Breast epithelium (tissue), 4 donors: ENCODE results near the gene JOSD2. TPM values are rescaled to one million over a fixed set of nuclear protein-coding genes. Genes with fewer than 3 reads are reported as not detected.

Experiments
- DNase-seq, 2 donors: peaks; one replicate each; pipeline ENCODE4 v3.0.0-alpha.2; 2019; ENCODE audit warnings: low spot score in 2 of 2
- H3K27ac ChIP-seq, 2 donors: fragments of 200-600 bp; sonication (generic) in 1 of 2; one replicate each; pipeline ENCODE4 v1.5.1; 2016 to 2019; ENCODE audit warnings: mild to moderate bottlenecking in 1 of 2
- H3K27me3 ChIP-seq, 2 donors: fragments of 200-600 bp; sonication (generic) in 1 of 2; one replicate each; pipeline versions ENCODE4 v1.5.1 to v1.6.0; 2017 to 2019; ENCODE audit warnings: control low read depth in 1 of 2, mild to moderate bottlenecking in 1 of 2
- H3K36me3 ChIP-seq: fragments of 200-600 bp; one replicate; pipeline ENCODE4 v1.5.1; 2019
- H3K4me1 ChIP-seq, 2 donors: fragments of 200-600 bp; sonication (generic); one replicate each; pipeline ENCODE4 v1.5.1; 2016 to 2019; ENCODE audit warnings: control low read depth in 1 of 2
- H3K4me3 ChIP-seq, 3 donors: fragments of 200-600 bp; sonication (generic); 1 replicate in 2 of 3; 2 replicates in 1 of 3; pipeline ENCODE4 v1.5.1; 2016 to 2019; ENCODE audit warnings: mild to moderate bottlenecking in 3 of 3, moderate library complexity in 2 of 3
- H3K9me3 ChIP-seq, 2 donors: fragments of 200-600 bp; sonication (generic) in 1 of 2; one replicate each; pipeline ENCODE4 v1.5.1; 2016 to 2019; ENCODE audit warnings: control low read depth in 1 of 2
- CTCF ChIP-seq, 3 donors: fragments of 450-650 bp; IDR thresholded peaks; one replicate each; pipeline ENCODE4 v1.5.1; 2016 to 2017; ENCODE audit warnings: antibody characterized with exemption in 3 of 3, mild to moderate bottlenecking in 3 of 3, moderate library complexity in 3 of 3
- POLR2A ChIP-seq: fragments of 450-650 bp; IDR thresholded peaks from one replicate; pipeline ENCODE4 v1.6.1; 2016; ENCODE audit warnings: antibody characterized with exemption, mild to moderate bottlenecking, moderate library complexity
- POLR2AphosphoS5 ChIP-seq, 3 donors: sonication (generic); formaldehyde crosslinking; IDR thresholded peaks; one replicate each; pipeline ENCODE4 v1.6.1; 2017; ENCODE audit warnings: antibody characterized with exemption in 3 of 3
- intact Hi-C: fragments of 100-400 bp; cut with DNase I; formaldehyde crosslinking; loops from one replicate; pipeline ENCODE4 v1.15.1; 2023; ENCODE audit warnings: low total_unique reads
- total RNA-seq, 3 donors: library from RNA; depleted of rRNA; stranded (reverse); fragments of >200 nt; gene quantifications; one replicate each; pipeline ENCODE4 v1.1.0, GENCODE V29; 2016

JOSD2 gene
- total RNA-seq, 3 donors from 2014 or later = 14.7 to 26.7 (median 20.3) TPM

DNA sequence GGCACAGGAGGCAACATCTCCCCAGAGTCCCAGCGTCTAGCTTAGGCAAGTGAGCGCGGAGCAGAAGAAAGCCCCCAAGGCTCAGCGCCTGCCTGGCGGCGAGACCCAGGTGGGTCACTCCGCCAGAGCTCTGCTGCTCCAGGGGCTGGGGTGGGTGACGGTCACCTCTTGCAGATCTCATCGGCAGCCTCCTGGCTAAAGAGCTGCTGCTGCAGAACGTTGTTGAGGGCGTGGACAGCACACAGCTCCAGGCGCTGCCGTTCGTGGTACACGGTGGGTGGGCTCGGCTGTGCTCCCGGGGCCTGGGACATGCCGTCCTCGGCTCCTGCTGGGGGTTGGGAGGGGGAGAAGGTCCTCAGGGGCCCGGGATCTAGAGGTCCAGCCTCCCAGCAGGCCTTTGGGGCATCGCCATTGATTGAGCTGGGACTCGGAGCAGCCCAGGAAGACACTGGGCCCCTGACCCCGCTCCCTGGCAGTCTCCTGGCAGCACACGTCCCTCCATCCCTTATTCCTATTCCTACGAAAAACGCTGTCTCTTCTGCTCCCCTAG lies 795 bp downstream of the JOSD2 start:
- DNase-seq = no peak
- TF ChIP-seq POLR2A (no peak), CTCF (IDR thresholded peaks at IDR 0.05) (no peak), POLR2AphosphoS5 (IDR thresholded peaks at IDR 0.05) (no peak)
- Histone ChIP-seq H3K4me3 (peak overlapping the region; percentile 76 to 92 (median 81)), H3K27me3 (peaks cover 0 to 14% of the 10 kb centered on the region in 2 donors), H3K4me1 (peaks cover 7% of the 10 kb centered on the region in 2 donors), H3K36me3 (no peaks in the 10 kb centered on the region), H3K27ac (peak overlapping the region; percentile 87 to 89), H3K9me3 (no peaks in the 10 kb centered on the region)
- intact Hi-C loops = no loop called here

DNA sequence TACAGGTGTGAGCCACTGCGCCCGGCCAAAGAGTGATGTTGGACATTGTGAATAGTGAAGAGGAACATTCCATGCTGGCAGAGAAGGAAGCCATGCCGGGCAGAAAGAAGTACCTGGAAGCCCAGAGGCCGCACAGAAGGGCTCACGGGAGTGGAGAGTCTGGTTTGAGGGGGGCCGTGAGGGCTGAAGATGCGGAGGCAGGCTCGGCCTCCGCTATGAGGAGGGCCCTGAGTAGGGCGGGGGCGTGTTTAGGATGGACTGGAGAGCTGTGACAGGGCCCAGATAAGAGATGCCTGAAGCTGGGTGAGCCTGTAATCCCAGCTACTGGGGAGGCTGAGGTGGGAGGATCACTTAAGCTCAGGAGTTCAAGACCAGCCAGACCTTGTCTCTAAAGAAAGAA lies 1.6 kb downstream of the JOSD2 start:
- Histone ChIP-seq H3K27me3 (peaks cover 0 to 6% of the 10 kb centered on the region in 2 donors), H3K36me3 (no peaks in the 10 kb centered on the region), H3K9me3 (no peaks in the 10 kb centered on the region), H3K4me3 (no peak overlapping the region), H3K27ac (no peak overlapping the region), H3K4me1 (peaks cover 7% of the 10 kb centered on the region in 2 donors)
- TF ChIP-seq POLR2AphosphoS5 (IDR thresholded peaks at IDR 0.05) (no peak), CTCF (IDR thresholded peaks at IDR 0.05) (no peak), POLR2A (no peak)
- intact Hi-C loops = no loop called here
- no peak for DNase-seq

DNA sequence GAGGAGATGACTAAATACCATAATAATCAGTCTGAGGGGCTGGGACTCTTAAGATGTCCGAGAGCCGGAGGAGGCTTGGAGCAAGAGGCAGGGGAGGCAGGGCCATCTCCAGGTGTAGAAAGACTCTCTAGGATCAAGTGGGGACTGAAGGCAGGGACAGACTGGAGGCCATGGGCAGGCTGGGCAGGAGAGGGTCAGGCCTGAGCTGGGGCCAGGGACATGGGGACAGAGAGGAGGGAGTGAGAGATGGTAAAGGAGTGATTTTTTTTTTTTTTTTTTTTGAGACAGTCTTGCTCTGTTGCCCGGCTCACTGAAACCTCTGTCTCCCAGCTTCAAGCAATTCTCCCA lies 2.2 kb downstream of the JOSD2 start:
- no peak overlapping the region for H3K27ac ChIP-seq
- H3K4me3 ChIP-seq = no peak overlapping the region
- no peaks in the 10 kb centered on the region for H3K9me3 ChIP-seq
- DNase-seq = no peak
- no peaks in the 10 kb centered on the region for H3K36me3 ChIP-seq
- H3K4me1 ChIP-seq = peaks cover 7% of the 10 kb centered on the region in 2 donors
- intact Hi-C loops = no loop called here
- H3K27me3 ChIP-seq = peaks cover 0 to under 1% of the 10 kb centered on the region in 2 donors
- TF ChIP-seq POLR2A (no peak), CTCF (IDR thresholded peaks at IDR 0.05) (no peak), POLR2AphosphoS5 (IDR thresholded peaks at IDR 0.05) (no peak)

GRCh38 chr19:50507376-50507775 lies 3.6 kb downstream of the JOSD2 start:
- Histone ChIP-seq H3K27me3 (no peaks in the 10 kb centered on the region), H3K9me3 (no peaks in the 10 kb centered on the region), H3K27ac (no peak overlapping the region), H3K4me1 (peaks cover 7% of the 10 kb centered on the region in 2 donors), H3K36me3 (no peaks in the 10 kb centered on the region), H3K4me3 (no peak overlapping the region)
- intact Hi-C loops = no loop called here
- TF ChIP-seq POLR2A (no peak), CTCF (IDR thresholded peaks at IDR 0.05) (no peak), POLR2AphosphoS5 (IDR thresholded peaks at IDR 0.05) (no peak)
- DNase-seq = no peak

- Histone ChIP-seq H3K4me1 (peaks cover 7% of the 10 kb centered on the region in 2 donors), H3K36me3 (no peaks in the 10 kb centered on the region), H3K4me3 (no peak overlapping the region), H3K27me3 (no peaks in the 10 kb centered on the region), H3K9me3 (no peaks in the 10 kb centered on the region), H3K27ac (no peak overlapping the region)
- TF ChIP-seq POLR2A = no peak
- TF ChIP-seq CTCF (IDR thresholded peaks at IDR 0.05) = no peak
- TF ChIP-seq POLR2AphosphoS5 (IDR thresholded peaks at IDR 0.05) = no peak
- intact Hi-C loops = no loop called here
- no peak for DNase-seq
Observed at GRCh38 chr19:50506700-50507099, 4.3 kb downstream of the JOSD2 start.
